ENCODE measurements around the gene KIAA1191. TPM values are rescaled to one million over a fixed set of nuclear protein-coding genes. Genes with fewer than 3 reads are reported as not detected.

KIAA1191 gene
- total RNA-seq, 3 donors from 2014 or later: 82.2 to 102 (median 90.7) TPM

DNA sequence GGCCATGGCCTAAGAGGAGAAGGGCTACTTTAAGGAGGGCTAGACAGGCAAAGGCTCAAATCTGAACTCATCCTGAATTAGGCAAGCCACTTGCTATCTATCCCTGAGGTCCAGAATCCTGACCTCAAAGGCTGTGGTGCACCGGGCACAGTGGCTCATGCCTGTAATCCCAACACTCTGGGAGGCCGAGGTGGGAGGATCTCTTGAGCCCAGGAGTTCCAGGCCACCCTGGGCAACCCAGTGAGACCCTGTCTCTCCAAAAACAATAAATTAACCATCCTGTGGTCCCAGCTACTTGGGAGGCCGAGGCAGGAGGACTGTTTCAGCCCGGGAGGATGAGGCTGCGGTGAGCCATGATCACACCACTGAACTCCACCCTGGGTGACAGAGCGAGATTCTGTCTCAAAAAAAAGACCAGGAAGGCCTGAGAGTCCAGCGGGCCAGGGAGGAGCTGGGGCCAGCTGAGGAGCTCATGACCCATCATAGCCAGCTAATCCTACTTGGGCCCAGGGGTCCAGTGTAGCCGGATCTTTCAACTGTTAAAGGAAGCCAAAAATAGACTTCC, 22.9 kb upstream of the KIAA1191 start:
- TF ChIP-seq, protein P1, sequence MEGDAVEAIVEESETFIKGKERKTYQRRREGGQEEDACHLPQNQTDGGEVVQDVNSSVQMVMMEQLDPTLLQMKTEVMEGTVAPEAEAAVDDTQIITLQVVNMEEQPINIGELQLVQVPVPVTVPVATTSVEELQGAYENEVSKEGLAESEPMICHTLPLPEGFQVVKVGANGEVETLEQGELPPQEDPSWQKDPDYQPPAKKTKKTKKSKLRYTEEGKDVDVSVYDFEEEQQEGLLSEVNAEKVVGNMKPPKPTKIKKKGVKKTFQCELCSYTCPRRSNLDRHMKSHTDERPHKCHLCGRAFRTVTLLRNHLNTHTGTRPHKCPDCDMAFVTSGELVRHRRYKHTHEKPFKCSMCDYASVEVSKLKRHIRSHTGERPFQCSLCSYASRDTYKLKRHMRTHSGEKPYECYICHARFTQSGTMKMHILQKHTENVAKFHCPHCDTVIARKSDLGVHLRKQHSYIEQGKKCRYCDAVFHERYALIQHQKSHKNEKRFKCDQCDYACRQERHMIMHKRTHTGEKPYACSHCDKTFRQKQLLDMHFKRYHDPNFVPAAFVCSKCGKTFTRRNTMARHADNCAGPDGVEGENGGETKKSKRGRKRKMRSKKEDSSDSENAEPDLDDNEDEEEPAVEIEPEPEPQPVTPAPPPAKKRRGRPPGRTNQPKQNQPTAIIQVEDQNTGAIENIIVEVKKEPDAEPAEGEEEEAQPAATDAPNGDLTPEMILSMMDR (IDR thresholded peaks at IDR 0.05): no peak
- TF ChIP-seq POLR2A (IDR thresholded peaks at IDR 0.05): no peak
- no peak for TF ChIP-seq POLR2AphosphoS5 (IDR thresholded peaks at IDR 0.05)
- Histone ChIP-seq H3K9me3 (no peaks in the 10 kb centered on the region), H3K36me3 (peaks cover 8% of the 10 kb centered on the region), H3K4me3 (no peak overlapping the region), H3K27ac (no peak overlapping the region), H3K4me1 (peaks cover 7% of the 10 kb centered on the region in 2 donors), H3K27me3 (no peaks in the 10 kb centered on the region)
- no peak for DNase-seq (ENCODE audit: low spot score in 2 of 2)
- intact Hi-C loops (cut with DNase I; ENCODE audit: low total_unique reads): no loop called here

DNA sequence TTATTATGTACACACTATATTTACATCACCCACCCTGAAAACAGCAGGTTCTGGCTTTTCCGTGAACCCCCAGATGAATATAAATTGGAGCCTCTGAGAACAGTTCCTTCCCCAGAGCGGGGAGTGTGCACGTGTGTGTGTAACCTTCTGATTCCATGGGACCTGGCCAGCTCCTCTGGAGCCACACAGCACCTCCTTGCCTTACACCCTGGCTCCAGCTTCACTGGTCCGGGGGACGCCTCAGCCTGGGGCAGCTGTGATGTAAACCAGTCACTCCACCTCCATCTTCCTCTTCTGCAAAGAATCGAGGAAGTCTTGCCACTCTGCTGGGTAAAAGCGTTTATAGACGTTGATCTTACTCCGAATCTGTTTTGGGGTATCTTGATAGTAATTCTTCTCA, 22.4 kb upstream of the KIAA1191 start:
- Histone ChIP-seq H3K4me1 (peaks cover 7% of the 10 kb centered on the region in 2 donors), H3K4me3 (no peak overlapping the region), H3K9me3 (no peaks in the 10 kb centered on the region), H3K27ac (no peak overlapping the region), H3K36me3 (peaks cover 8% of the 10 kb centered on the region), H3K27me3 (no peaks in the 10 kb centered on the region)
- intact Hi-C loops (cut with DNase I; ENCODE audit: low total_unique reads): no loop called here
- no peak for DNase-seq (ENCODE audit: low spot score in 2 of 2)
- TF ChIP-seq POLR2A (IDR thresholded peaks at IDR 0.05) (no peak), POLR2AphosphoS5 (IDR thresholded peaks at IDR 0.05) (no peak)
- TF ChIP-seq, protein P1 (IDR thresholded peaks at IDR 0.05): no peak

DNA sequence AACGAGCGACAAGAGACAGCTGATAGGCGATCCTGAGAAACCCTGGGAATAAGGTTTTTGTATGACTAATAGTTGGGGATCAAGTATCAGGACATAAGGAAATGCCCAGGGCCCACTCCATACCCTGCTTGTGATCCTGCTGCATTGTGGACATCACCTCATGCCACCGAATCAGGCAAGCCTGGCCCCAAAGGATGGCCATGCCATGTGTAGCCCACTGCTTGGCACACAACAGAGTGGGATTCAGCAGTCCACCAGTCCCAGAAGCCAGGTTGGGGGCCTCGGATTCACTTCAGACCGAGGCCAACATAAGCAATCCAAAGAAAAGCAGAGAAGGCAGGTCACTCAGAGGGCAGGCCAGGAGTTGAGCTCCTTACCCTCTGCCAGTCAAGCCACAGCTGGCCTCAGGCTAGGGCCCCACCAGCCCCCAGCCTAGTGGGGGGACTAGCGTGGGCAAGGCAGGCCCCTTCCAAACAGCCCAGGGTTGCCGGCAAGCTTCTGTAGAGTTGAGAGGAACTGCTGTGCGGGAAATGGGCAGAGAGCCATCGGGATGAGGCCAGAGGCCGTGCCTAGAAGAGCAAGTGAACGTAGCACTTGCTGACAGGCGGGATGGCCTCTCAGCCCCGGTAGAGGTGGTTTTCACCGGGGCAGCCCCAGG, 21.8 kb upstream of the KIAA1191 start:
- intact Hi-C loops (cut with DNase I; ENCODE audit: low total_unique reads): no loop called here
- no peak for DNase-seq (ENCODE audit: low spot score in 2 of 2)
- Histone ChIP-seq H3K4me1 (peaks cover 7% of the 10 kb centered on the region in 2 donors), H3K27ac (no peak overlapping the region), H3K4me3 (no peak overlapping the region), H3K36me3 (peaks cover 8% of the 10 kb centered on the region), H3K27me3 (no peaks in the 10 kb centered on the region), H3K9me3 (no peaks in the 10 kb centered on the region)
- TF ChIP-seq POLR2AphosphoS5 (IDR thresholded peaks at IDR 0.05): no peak
- TF ChIP-seq POLR2A (IDR thresholded peaks at IDR 0.05): no peak
- TF ChIP-seq, protein P1 (IDR thresholded peaks at IDR 0.05): no peak

DNA sequence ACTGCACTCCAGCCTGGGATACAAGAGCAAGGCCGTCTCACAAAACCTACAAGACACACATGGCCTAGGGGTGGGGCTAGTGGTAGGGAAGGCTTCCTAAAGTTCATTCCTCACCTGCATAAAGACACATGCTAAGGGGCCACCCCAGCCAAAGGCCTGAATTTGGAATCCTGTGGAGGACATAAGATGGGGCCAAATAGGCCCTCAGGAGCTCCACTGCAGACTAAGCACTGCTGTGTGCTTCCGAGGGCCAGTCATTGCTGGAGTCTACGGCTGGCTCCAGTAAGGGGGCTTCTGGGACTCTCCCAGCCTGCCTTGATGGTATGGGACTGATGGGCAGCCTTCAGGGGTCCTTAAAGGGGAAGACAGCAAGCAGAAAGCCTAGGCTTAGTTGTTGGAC, 21.2 kb upstream of the KIAA1191 start:
- TF ChIP-seq POLR2A (IDR thresholded peaks at IDR 0.05) (no peak), POLR2AphosphoS5 (IDR thresholded peaks at IDR 0.05) (no peak)
- TF ChIP-seq, protein P1 (IDR thresholded peaks at IDR 0.05): no peak
- H3K4me1 ChIP-seq: peaks cover 6 to 7% of the 10 kb centered on the region in 2 donors
- H3K27me3 ChIP-seq: no peaks in the 10 kb centered on the region
- H3K27ac ChIP-seq: no peak overlapping the region
- no peak for DNase-seq (ENCODE audit: low spot score in 2 of 2)
- no peaks in the 10 kb centered on the region for H3K9me3 ChIP-seq
- peaks cover 8% of the 10 kb centered on the region for H3K36me3 ChIP-seq
- no peak overlapping the region for H3K4me3 ChIP-seq
- intact Hi-C loops (cut with DNase I; ENCODE audit: low total_unique reads): no loop called here

DNA sequence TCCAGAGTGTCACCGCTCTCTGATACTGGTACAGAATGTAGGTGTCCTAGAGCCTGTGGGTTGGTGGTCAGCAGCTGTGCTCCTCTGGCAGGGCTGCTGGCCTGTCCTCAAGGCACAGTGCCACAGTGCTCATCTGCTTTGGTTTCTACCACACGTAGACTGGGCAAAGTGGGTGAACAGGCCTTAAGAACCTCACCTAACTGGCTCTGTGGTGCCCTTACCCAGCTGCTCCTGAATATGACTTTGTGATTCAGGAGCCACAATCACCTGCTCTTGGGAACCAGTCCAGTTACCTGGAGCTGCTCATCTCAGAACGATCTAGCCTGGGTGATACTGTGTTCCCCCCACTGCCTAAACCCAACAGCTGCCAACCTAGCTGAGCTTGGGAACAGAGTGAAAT, 20.4 kb upstream of the KIAA1191 start:
- intact Hi-C loops (cut with DNase I; ENCODE audit: low total_unique reads): no loop called here
- Histone ChIP-seq H3K4me3 (no peak overlapping the region), H3K36me3 (peaks cover 8% of the 10 kb centered on the region), H3K4me1 (no peaks in the 10 kb centered on the region), H3K27ac (no peak overlapping the region), H3K27me3 (no peaks in the 10 kb centered on the region), H3K9me3 (no peaks in the 10 kb centered on the region)
- DNase-seq (ENCODE audit: low spot score in 2 of 2): no peak
- TF ChIP-seq, protein P1 (IDR thresholded peaks at IDR 0.05): no peak
- TF ChIP-seq POLR2AphosphoS5 (IDR thresholded peaks at IDR 0.05) (no peak), POLR2A (IDR thresholded peaks at IDR 0.05) (no peak)

All from breast epithelium (tissue), 4 donors.